ENCODE results near the gene ZNF709.
"Not testable (repeated sequence)": the region's sequence is repeated elsewhere in the genome, so short reads cannot be mapped to it uniquely, and the experiment has no call there.

Gene ZNF709

DNA sequence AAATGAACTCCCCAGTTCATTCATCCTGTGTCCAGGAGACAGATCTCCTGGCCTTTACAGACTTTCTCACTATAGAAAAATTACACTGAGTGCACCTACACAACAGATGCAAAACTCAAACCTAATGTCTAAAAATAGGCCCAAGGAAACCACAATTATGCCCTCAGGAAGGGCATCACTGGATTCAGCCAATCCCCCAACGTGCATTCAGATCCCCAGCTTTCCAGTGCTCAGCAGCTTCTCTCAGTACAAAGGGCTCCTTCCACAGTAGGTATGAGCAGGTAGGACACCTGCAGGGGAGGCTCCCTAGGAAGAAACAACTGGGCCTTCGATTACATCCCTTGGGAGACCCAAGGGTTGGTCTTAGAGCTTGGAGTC lies 2.1 kb downstream of the ZNF709 start:
- Histone ChIP-seq H3K9me2 (replicated peaks; ENCODE audit: insufficient read depth, low read length) (no peaks in the 10 kb centered on the region), H3K79me2 (ENCODE audit: low read length) (peaks cover 63% of the 10 kb centered on the region), H3K4me1 (ENCODE audit: low read length) (peaks cover 51% of the 10 kb centered on the region), H3K9me3 (replicated peaks; ENCODE audit: insufficient read depth, low read length) (no peaks in the 10 kb centered on the region), H3K27ac (ENCODE audit: low read length) (peak overlapping the region; percentile 98), H3K4me2 (ENCODE audit: low read depth, low read length) (peak overlapping the region; percentile 84), H3K27me3 (replicated peaks; ENCODE audit: insufficient read depth, low read length) (no peaks in the 10 kb centered on the region), H2AFZ (ENCODE audit: low read length) (no peak overlapping the region), H3K36me3 (replicated peaks; ENCODE audit: insufficient read depth, low read length) (no peaks in the 10 kb centered on the region; the same call in 1 of the 2 replicates), H3K9ac (ENCODE audit: low read length) (peak overlapping the region; percentile 79), H3F3A (ENCODE audit: insufficient read depth, low read length) (peaks cover 51% of the 10 kb centered on the region), H4K20me1 (ENCODE audit: insufficient read depth, low read length) (no peaks in the 10 kb centered on the region), H3K4me3 (ENCODE audit: low read length) (peak overlapping the region; percentile 50)
- DNase-seq: peak; percentile 92
- no peak for TF ChIP-seq EZH2 (optimal IDR thresholded peaks at IDR 0.05; ENCODE audit: low read depth, low read length)
- TF ChIP-seq, protein P1, sequence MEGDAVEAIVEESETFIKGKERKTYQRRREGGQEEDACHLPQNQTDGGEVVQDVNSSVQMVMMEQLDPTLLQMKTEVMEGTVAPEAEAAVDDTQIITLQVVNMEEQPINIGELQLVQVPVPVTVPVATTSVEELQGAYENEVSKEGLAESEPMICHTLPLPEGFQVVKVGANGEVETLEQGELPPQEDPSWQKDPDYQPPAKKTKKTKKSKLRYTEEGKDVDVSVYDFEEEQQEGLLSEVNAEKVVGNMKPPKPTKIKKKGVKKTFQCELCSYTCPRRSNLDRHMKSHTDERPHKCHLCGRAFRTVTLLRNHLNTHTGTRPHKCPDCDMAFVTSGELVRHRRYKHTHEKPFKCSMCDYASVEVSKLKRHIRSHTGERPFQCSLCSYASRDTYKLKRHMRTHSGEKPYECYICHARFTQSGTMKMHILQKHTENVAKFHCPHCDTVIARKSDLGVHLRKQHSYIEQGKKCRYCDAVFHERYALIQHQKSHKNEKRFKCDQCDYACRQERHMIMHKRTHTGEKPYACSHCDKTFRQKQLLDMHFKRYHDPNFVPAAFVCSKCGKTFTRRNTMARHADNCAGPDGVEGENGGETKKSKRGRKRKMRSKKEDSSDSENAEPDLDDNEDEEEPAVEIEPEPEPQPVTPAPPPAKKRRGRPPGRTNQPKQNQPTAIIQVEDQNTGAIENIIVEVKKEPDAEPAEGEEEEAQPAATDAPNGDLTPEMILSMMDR (IDR thresholded peaks at IDR 0.05; ENCODE audit: low read length): 0 out of 2 replicates have a peak, but pooled peaks have one; percentile 6

DNA sequence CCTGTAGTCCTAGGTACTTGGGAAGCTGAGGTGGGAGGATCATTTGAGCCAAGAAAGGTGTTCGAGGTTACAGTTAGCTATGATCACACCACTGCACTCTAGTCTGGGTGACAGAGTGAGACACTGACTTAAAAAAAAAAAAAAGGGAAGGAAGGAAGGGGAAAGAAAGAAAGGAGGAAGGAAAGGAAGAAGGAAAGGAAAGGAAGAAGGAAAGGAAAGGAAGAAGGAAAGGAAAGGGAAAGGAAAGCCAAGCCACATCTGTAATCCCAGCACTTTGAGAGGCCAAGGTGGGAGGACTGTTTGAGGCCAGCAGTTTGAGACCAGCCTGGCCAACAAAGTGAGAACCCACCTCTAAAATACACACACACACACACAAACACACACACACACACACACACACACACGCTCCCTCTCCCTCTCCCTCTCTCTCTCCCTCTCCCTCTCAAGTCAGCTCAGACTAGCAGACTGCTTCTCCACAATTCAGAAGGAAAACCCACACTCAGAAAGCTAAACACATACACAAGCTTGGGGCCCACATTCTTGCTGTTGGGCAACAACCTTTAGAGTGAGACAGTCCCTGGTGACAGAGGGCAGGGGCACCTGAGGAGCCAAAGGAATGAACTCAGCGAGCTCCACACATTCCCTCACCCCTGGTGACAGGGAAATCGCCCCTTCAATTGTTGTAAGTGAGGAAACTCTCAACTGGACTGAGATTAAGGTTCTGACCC lies 2.7 kb downstream of the ZNF709 start:
- TF ChIP-seq, protein P1 (IDR thresholded peaks at IDR 0.05; ENCODE audit: low read length): no peak
- TF ChIP-seq EZH2phosphoT487 (IDR thresholded peaks at IDR 0.05; ENCODE audit: low read length) (no peak), EZH2 (optimal IDR thresholded peaks at IDR 0.05; ENCODE audit: low read depth, low read length) (no peak)
- H3K9ac ChIP-seq (ENCODE audit: low read length): peak overlapping the region; percentile 79
- peaks cover 54% of the 10 kb centered on the region for H3F3A ChIP-seq (ENCODE audit: insufficient read depth, low read length)
- 0 out of 2 replicates have a peak, but pooled peaks cover 5% of the 10 kb centered on the region for H3K9me3 ChIP-seq (replicated peaks; ENCODE audit: insufficient read depth, low read length)
- H3K4me1 ChIP-seq (ENCODE audit: low read length): peaks cover 57% of the 10 kb centered on the region
- peak overlapping the region; percentile 84 for H3K4me2 ChIP-seq (ENCODE audit: low read depth, low read length)
- H3K9me2 ChIP-seq (replicated peaks; ENCODE audit: insufficient read depth, low read length): no peaks in the 10 kb centered on the region
- peaks cover 3% of the 10 kb centered on the region; the same call in 1 of the 2 replicates for H3K36me3 ChIP-seq (replicated peaks; ENCODE audit: insufficient read depth, low read length)
- no peaks in the 10 kb centered on the region for H3K27me3 ChIP-seq (replicated peaks; ENCODE audit: insufficient read depth, low read length)
- H4K20me1 ChIP-seq (ENCODE audit: insufficient read depth, low read length): no peaks in the 10 kb centered on the region
- H2AFZ ChIP-seq (ENCODE audit: low read length): no peak overlapping the region
- peaks cover 68% of the 10 kb centered on the region for H3K79me2 ChIP-seq (ENCODE audit: low read length)
- H3K27ac ChIP-seq (ENCODE audit: low read length): peak overlapping the region; percentile 98
- peak overlapping the region; percentile 50 for H3K4me3 ChIP-seq (ENCODE audit: low read length)
- DNase-seq: no peak

DNA sequence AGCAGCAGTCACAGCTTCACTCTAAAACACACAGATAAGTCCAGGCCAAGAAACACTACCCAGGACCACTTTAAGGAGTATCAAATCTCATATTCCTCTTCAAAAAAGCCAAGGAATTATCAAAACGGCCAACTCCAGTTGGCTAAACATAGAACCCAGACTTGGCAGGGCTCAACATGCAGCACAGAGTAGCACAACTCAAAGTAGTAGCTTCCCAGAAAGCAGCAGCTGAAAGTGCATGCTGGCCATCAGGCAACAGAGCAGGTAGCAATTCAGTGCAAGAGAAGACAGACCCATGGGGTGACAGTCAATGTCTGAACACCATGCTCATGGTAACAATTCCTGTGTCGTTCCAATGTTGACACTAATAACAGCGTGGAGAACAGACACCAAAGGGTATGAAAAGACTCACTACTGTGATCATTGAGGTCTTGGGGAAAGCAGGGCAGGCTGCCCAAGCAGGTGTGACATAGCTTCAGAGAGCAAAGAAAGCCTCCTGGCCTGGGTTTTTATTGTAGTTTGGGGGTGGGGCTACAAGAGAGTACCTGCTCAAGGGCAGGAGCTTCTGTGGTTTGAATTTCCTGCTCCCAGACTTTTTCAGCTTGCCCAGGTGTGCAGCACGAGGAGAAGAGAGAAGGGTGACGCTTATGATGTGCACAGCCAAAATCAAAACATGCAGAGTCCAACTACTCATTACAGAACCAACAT lies 6.2 kb downstream of the ZNF709 start:
- Histone ChIP-seq H4K20me1 (ENCODE audit: insufficient read depth, low read length) (no peaks in the 10 kb centered on the region), H3K79me2 (ENCODE audit: low read length) (peaks cover 91% of the 10 kb centered on the region)

DNA sequence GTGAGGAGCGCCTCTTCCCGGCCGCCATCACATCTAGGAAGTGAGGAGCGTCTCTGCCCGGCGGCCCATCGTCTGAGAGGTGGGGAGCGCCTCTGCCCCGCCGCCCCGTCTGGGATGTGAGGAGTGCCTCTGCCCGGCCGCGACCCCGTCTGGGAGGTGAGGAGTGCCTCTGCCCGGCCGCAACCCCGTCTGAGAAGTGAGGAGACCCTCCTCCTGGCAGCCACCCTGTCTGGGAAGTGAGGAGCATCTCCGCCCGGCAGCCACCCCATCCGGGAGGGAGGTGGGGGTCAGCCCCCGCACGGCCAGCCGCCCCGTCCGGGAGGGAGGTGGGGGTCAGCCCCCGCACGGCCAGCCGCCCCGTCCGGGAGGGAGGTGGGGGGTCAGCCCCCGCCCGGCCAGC lies 17.0 kb downstream of the ZNF709 start:
- H3K9ac ChIP-seq (ENCODE audit: low read length); H3K27ac ChIP-seq (ENCODE audit: low read length); H4K20me1 ChIP-seq (ENCODE audit: insufficient read depth, low read length); H3K9me3 ChIP-seq (replicated peaks; ENCODE audit: insufficient read depth, low read length); H3K4me1 ChIP-seq (ENCODE audit: low read length); H3K9me2 ChIP-seq (replicated peaks; ENCODE audit: insufficient read depth, low read length); DNase-seq; H2AFZ ChIP-seq (ENCODE audit: low read length); H3K4me3 ChIP-seq (ENCODE audit: low read length); H3F3A ChIP-seq (ENCODE audit: insufficient read depth, low read length); H3K4me2 ChIP-seq (ENCODE audit: low read depth, low read length); H3K27me3 ChIP-seq (replicated peaks; ENCODE audit: insufficient read depth, low read length): not testable (repeated sequence)
- H3K36me3 ChIP-seq (replicated peaks; ENCODE audit: insufficient read depth, low read length): peaks cover 47% of the 10 kb centered on the region
- H3K79me2 ChIP-seq (ENCODE audit: low read length): peaks cover 50% of the 10 kb centered on the region

More for the DNA sequence above, 6.2 kb downstream of the ZNF709 start:
- Histone ChIP-seq H3K4me1 (ENCODE audit: low read length) (peaks cover 54% of the 10 kb centered on the region), H3K27ac (ENCODE audit: low read length) (peak overlapping the region; percentile 94), H3F3A (ENCODE audit: insufficient read depth, low read length) (peaks cover 48% of the 10 kb centered on the region), H2AFZ (ENCODE audit: low read length) (no peak overlapping the region), H3K4me2 (ENCODE audit: low read depth, low read length) (peak overlapping the region; percentile 61), H3K4me3 (ENCODE audit: low read length) (peak overlapping the region; percentile 13; the same call in 1 of the 2 replicates), H3K36me3 (replicated peaks; ENCODE audit: insufficient read depth, low read length) (peaks cover 8% of the 10 kb centered on the region; the same call in 1 of the 2 replicates), H3K9me3 (replicated peaks; ENCODE audit: insufficient read depth, low read length) (0 out of 2 replicates have a peak, but pooled peaks cover 7% of the 10 kb centered on the region), H3K9ac (ENCODE audit: low read length) (peak overlapping the region; percentile 40), H3K27me3 (replicated peaks; ENCODE audit: insufficient read depth, low read length) (no peaks in the 10 kb centered on the region), H3K9me2 (replicated peaks; ENCODE audit: insufficient read depth, low read length) (no peaks in the 10 kb centered on the region)
- DNase-seq: peak; percentile 94
- TF ChIP-seq, protein P1 (IDR thresholded peaks at IDR 0.05; ENCODE audit: low read length): no peak
- TF ChIP-seq EZH2 (optimal IDR thresholded peaks at IDR 0.05; ENCODE audit: low read depth, low read length) (no peak), EZH2phosphoT487 (IDR thresholded peaks at IDR 0.05; ENCODE audit: low read length) (no peak)

All from MM.1S (cell line).